Upper lobe of right lung (tissue), 1 donor: ENCODE data around the gene TRIP13. TPM values are rescaled to one million over a fixed set of nuclear protein-coding genes. Genes with fewer than 3 reads are reported as not detected.

Source experiments
- ATAC-seq: fragments of 200-7000 bp; cut with Tn5 transposase; one replicate; pipeline ENCODE4 v1.9.1; 2020; ENCODE audit warnings: mild to moderate bottlenecking, moderate library complexity
- DNase-seq: peaks from one replicate; pipeline ENCODE4 v3.0.0-alpha.2; 2020
- H3K27ac ChIP-seq: fragments of 200-600 bp; one replicate; pipeline ENCODE4 v1.8.0; 2022
- H3K27me3 ChIP-seq: fragments of 200-600 bp; one replicate; pipeline ENCODE4 v1.8.0; 2022; ENCODE audit warnings: mild to moderate bottlenecking
- H3K36me3 ChIP-seq: fragments of 200-600 bp; one replicate; pipeline ENCODE4 v1.8.0; 2022
- H3K4me1 ChIP-seq: fragments of 200-600 bp; one replicate; pipeline ENCODE4 v1.8.0; 2022
- H3K4me3 ChIP-seq: fragments of 200-600 bp; one replicate; pipeline ENCODE4 v1.8.0; 2022; ENCODE audit warnings: mild to moderate bottlenecking
- H3K9me3 ChIP-seq: fragments of 200-600 bp; one replicate; pipeline ENCODE4 v1.8.0; 2022
- CTCF ChIP-seq: fragments of 200-600 bp; IDR thresholded peaks from one replicate; pipeline ENCODE4 v1.8.0; 2022; ENCODE audit warnings: antibody characterized with exemption
- intact Hi-C: fragments of 100-400 bp; cut with DNase I; formaldehyde crosslinking; loops from one replicate; pipeline ENCODE4 v1.11.0; 2022
- total RNA-seq: library from RNA; stranded (reverse); fragmentation: NEBNext Ultra II Directional; extraction: Animal tissue kit (Norgen Biotek cat#: 25700); gene quantifications from one replicate; pipeline ENCODE4 v1.2.1, GENCODE V29; 2021
- donor health status: DM: no; HTN: yes; CAD: no; lungs with severe emphysema.

Gene TRIP13
- total RNA-seq, 1 donor from 2014 or later: 0.81 TPM

- H3K4me1 ChIP-seq: no peaks in the 10 kb centered on the region
- H3K27me3 ChIP-seq: peaks cover 8% of the 10 kb centered on the region
- intact Hi-C loops: no loop called here
- no peak overlapping the region for H3K27ac ChIP-seq
- ATAC-seq (peak; percentile 30), DNase-seq (peak; percentile 54)
- H3K4me3 ChIP-seq: no peak overlapping the region
- no peak for TF ChIP-seq CTCF
- H3K9me3 ChIP-seq: no peaks in the 10 kb centered on the region
- H3K36me3 ChIP-seq: no peaks in the 10 kb centered on the region
These were observed 36.7 kb upstream of the TRIP13 start for GRCh38 chr5:855771-856530.

GRCh38 chr5:856531-857425 is 35.9 kb upstream of the TRIP13 start:
- intact Hi-C loops: no loop called here
- TF ChIP-seq CTCF: no peak
- peak; percentile 49 for DNase-seq
- no peak overlapping the region for H3K4me3 ChIP-seq
- ATAC-seq: peak; percentile 3
- H3K4me1 ChIP-seq: no peaks in the 10 kb centered on the region
- peaks cover under 1% of the 10 kb centered on the region for H3K27me3 ChIP-seq
- H3K27ac ChIP-seq: no peak overlapping the region
- no peaks in the 10 kb centered on the region for H3K36me3 ChIP-seq
- no peaks in the 10 kb centered on the region for H3K9me3 ChIP-seq

GRCh38 chr5:858726-859125 is 34.0 kb upstream of the TRIP13 start:
- intact Hi-C loops: no loop called here
- TF ChIP-seq CTCF: no peak
- H3K9me3 ChIP-seq: no peaks in the 10 kb centered on the region
- no peaks in the 10 kb centered on the region for H3K27me3 ChIP-seq
- H3K36me3 ChIP-seq: peaks cover 7% of the 10 kb centered on the region
- H3K4me3 ChIP-seq: no peak overlapping the region
- no peaks in the 10 kb centered on the region for H3K4me1 ChIP-seq
- H3K27ac ChIP-seq: no peak overlapping the region
- ATAC-seq (no peak), DNase-seq (no peak)

- DNase-seq: no peak
- H3K27ac ChIP-seq: no peak overlapping the region
- H3K36me3 ChIP-seq: peaks cover 14% of the 10 kb centered on the region
- ATAC-seq: no peak
- H3K27me3 ChIP-seq: no peaks in the 10 kb centered on the region
- H3K9me3 ChIP-seq: no peaks in the 10 kb centered on the region
- no peaks in the 10 kb centered on the region for H3K4me1 ChIP-seq
- no peak for TF ChIP-seq CTCF
- intact Hi-C loops: no loop called here
- no peak overlapping the region for H3K4me3 ChIP-seq
These were observed 33.3 kb upstream of the TRIP13 start for GRCh38 chr5:859391-859790.

- Histone ChIP-seq H3K36me3 (peaks cover 18% of the 10 kb centered on the region), H3K4me1 (no peaks in the 10 kb centered on the region), H3K9me3 (no peaks in the 10 kb centered on the region), H3K27ac (no peak overlapping the region), H3K27me3 (no peaks in the 10 kb centered on the region), H3K4me3 (no peak overlapping the region)
- ATAC-seq: no peak
- no peak for TF ChIP-seq CTCF
- intact Hi-C loops: no loop called here
- DNase-seq: no peak
These were observed 32.8 kb upstream of the TRIP13 start for GRCh38 chr5:859798-860296.
